T-helper 2 cell treated with Interferon-gamma antibody and Interleukin-4, amounts not matched to agents 5 μg/mL and 100 μg/mL, for 36 hours (primary cell): ENCODE data around the gene FOXQ1.
"Not testable (repeated sequence)": the region's sequence is repeated elsewhere in the genome, so short reads cannot be mapped to it uniquely, and the experiment has no call there.

Experiments
- DNase-seq: peaks from one replicate; pipeline ENCODE4 v3.0.0; 2021; ENCODE audit warnings: low spot score
- H3K27ac Mint-ChIP-seq: one replicate; pipeline ENCODE4 v1.8.0; 2021; ENCODE audit warnings: mild to moderate bottlenecking, mixed read lengths
- H3K27me3 Mint-ChIP-seq: one replicate; pipeline ENCODE4 v1.8.0; 2021; ENCODE audit warnings: low read depth, mixed read lengths
- H3K36me3 Mint-ChIP-seq: one replicate; pipeline ENCODE4 v1.8.0; 2021; ENCODE audit warnings: low read depth, mixed read lengths
- H3K4me1 Mint-ChIP-seq: one replicate; pipeline ENCODE4 v1.8.0; 2021; ENCODE audit warnings: low read depth, mixed read lengths
- H3K4me3 Mint-ChIP-seq: one replicate; pipeline ENCODE4 v1.8.0; 2022; ENCODE audit warnings: mild to moderate bottlenecking, moderate library complexity, mixed read lengths
- H3K9me3 Mint-ChIP-seq: one replicate; pipeline ENCODE4 v1.8.0; 2021; ENCODE audit warnings: mixed read lengths

Gene FOXQ1

DNA sequence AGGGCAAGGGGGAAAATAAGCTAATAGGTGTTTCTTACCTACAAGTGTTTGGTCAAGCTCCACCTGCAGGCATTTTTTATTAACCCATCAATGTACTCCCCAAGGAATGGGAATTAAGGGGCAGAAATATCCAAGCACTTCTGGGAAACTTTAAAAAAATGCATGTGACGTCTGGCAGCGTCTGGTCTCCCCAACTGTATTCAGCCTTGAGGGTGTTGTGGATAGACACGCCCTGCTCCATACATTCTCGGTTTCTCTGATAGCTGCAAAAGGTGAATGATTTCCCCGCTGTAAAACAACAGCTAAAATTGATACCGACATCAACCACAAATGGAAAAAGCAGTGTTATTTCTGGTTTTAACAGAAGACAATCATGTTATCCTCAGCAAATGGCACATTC is 2.5 kb upstream of the FOXQ1 start:
- no peak overlapping the region for H3K4me3 Mint-ChIP-seq
- peaks cover 66% of the 10 kb centered on the region for H3K27me3 Mint-ChIP-seq
- no peaks in the 10 kb centered on the region for H3K36me3 Mint-ChIP-seq
- H3K27ac Mint-ChIP-seq = no peak overlapping the region
- no peaks in the 10 kb centered on the region for H3K9me3 Mint-ChIP-seq
- no peak for DNase-seq
- H3K4me1 Mint-ChIP-seq = peaks cover 9% of the 10 kb centered on the region

DNA sequence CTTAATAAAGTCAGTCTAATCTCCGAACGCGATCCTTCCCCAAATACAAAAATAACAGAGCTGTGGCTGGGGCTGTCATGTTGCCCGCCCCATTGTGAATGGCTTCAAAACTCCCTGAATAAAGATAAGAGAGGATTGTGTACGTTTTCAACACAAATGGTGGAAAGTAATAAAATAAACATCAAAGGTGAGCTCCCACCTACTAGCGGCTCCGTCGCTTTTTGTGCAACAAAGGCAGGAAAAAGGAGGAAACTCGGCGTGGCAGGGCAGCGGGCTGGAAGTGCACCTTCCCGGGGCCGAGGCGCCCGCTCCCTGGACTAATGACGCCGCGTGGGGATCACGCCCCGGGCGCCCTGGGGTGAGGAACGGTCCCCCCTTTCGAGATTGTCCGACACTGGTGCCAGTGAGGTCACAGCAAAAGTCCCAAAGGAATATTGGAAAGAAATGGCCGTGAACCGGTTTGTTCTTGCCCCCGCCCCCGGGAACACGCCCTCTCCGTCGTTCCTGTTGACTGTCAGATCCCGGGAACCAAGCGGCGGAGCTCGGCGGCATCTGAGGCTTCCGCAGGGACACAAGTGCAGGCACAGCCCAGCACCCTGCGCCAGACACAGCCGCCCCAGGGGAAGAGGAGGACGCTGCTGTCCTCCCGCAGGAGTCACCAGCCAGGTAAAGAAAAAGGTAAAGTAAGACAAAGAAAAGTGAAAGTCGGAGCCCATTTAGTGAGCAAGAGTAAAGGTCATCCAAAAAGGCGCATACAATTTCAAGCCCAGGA is 1.1 kb upstream of the FOXQ1 start:
- Mint-ChIP-seq H3K27me3 (peaks cover 75% of the 10 kb centered on the region), H3K27ac (no peak overlapping the region), H3K36me3 (no peaks in the 10 kb centered on the region), H3K9me3 (no peaks in the 10 kb centered on the region), H3K4me3 (peak overlapping the region; percentile 69), H3K4me1 (peaks cover 9% of the 10 kb centered on the region)
- no peak for DNase-seq

DNA sequence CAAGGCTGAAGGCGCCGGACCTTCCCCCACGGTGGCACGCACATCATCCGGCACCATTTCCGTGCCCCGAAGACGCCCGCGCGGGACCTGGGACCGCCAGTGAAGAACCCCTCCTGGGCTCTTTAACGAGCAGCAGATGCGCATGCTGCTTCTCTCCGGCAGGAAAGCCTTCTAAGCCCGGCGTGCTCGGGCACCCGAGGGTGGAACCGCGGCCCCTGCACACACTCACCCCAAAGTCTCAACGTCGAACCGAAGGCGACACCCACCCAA is 240 bp downstream of the FOXQ1 start:
- no peaks in the 10 kb centered on the region for H3K36me3 Mint-ChIP-seq
- H3K4me3 Mint-ChIP-seq = peak overlapping the region; percentile 69
- peaks cover 70% of the 10 kb centered on the region for H3K27me3 Mint-ChIP-seq
- no peak for DNase-seq
- no peaks in the 10 kb centered on the region for H3K9me3 Mint-ChIP-seq
- peaks cover 11% of the 10 kb centered on the region for H3K4me1 Mint-ChIP-seq
- H3K27ac Mint-ChIP-seq = peak overlapping the region; percentile 60

DNA sequence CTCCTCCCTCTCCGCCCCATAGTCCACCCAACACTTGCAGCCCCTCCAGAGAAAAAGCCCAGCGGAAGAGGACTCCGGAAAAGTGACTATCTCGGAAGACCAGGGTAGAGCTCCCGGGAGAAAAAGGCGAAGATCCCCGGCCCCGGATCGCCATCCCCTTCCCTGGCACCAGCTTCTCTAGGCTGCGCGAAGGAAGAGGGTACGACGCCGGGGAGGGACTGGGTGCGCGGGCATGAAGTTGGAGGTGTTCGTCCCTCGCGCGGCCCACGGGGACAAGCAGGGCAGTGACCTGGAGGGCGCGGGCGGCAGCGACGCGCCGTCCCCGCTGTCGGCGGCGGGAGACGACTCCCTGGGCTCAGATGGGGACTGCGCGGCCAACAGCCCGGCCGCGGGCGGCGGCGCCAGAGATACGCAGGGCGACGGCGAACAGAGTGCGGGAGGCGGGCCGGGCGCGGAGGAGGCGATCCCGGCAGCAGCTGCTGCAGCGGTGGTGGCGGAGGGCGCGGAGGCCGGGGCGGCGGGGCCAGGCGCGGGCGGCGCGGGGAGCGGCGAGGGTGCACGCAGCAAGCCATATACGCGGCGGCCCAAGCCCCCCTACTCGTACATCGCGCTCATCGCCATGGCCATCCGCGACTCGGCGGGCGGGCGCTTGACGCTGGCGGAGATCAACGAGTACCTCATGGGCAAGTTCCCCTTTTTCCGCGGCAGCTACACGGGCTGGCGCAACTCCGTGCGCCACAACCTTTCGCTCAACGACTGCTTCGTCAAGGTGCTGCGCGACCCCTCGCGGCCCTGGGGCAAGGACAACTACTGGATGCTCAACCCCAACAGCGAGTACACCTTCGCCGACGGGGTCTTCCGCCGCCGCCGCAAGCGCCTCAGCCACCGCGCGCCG is 822 bp downstream of the FOXQ1 start:
- H3K36me3 Mint-ChIP-seq = no peaks in the 10 kb centered on the region
- peak overlapping the region; percentile 69 for H3K4me3 Mint-ChIP-seq
- peaks cover 11% of the 10 kb centered on the region for H3K4me1 Mint-ChIP-seq
- H3K27me3 Mint-ChIP-seq = peaks cover 66% of the 10 kb centered on the region
- H3K9me3 Mint-ChIP-seq = no peaks in the 10 kb centered on the region
- peak overlapping the region; percentile 60 for H3K27ac Mint-ChIP-seq
- DNase-seq = no peak

DNA sequence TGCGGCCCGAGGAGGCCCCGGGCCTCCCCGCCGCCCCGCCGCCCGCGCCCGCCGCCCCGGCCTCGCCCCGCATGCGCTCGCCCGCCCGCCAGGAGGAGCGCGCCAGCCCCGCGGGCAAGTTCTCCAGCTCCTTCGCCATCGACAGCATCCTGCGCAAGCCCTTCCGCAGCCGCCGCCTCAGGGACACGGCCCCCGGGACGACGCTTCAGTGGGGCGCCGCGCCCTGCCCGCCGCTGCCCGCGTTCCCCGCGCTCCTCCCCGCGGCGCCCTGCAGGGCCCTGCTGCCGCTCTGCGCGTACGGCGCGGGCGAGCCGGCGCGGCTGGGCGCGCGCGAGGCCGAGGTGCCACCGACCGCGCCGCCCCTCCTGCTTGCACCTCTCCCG is 1.5 kb downstream of the FOXQ1 start:
- H3K9me3 Mint-ChIP-seq = peaks cover 5% of the 10 kb centered on the region
- H3K27ac Mint-ChIP-seq = no peak overlapping the region
- no peak overlapping the region for H3K4me3 Mint-ChIP-seq
- no peak for DNase-seq
- H3K4me1 Mint-ChIP-seq = peaks cover 11% of the 10 kb centered on the region
- H3K27me3 Mint-ChIP-seq = peaks cover 66% of the 10 kb centered on the region
- no peaks in the 10 kb centered on the region for H3K36me3 Mint-ChIP-seq

DNA sequence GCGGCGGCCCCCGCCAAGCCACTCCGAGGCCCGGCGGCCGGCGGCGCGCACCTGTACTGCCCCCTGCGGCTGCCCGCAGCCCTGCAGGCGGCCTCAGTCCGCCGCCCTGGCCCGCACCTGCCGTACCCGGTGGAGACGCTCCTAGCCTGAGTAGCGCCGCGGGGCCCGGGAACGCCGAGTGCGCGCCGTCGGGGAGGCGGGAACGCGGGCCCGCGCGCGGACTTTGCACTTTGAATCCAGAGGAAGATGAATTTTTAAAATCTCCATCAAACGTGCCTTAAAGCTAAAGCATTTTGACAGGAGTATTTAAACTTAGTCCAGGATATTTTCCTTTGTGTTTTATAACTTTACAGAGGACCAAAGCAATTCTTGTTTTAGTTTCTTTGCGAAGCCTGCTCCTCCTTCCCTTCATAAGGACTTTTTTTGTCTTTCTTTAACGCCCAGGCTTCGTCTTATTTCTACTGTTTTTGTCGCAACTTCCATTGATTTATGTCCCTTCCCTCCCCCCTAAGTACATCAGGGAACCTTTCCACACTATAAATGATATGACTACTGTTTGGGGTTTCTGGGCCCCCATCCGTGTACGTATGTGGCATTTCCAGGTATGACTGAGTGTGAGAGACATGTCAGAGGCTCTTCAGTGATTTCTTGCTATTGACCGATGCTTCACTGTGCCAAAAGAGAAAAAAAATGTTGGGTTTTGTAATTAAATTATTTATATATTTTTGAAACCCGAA is 2.0 kb downstream of the FOXQ1 start:
- Mint-ChIP-seq H3K36me3 (no peaks in the 10 kb centered on the region), H3K4me1 (peaks cover 11% of the 10 kb centered on the region), H3K9me3 (peaks cover 5% of the 10 kb centered on the region), H3K4me3 (peak overlapping the region; percentile 39), H3K27ac (peak overlapping the region; percentile 71), H3K27me3 (peaks cover 62% of the 10 kb centered on the region)
- no peak for DNase-seq

DNA sequence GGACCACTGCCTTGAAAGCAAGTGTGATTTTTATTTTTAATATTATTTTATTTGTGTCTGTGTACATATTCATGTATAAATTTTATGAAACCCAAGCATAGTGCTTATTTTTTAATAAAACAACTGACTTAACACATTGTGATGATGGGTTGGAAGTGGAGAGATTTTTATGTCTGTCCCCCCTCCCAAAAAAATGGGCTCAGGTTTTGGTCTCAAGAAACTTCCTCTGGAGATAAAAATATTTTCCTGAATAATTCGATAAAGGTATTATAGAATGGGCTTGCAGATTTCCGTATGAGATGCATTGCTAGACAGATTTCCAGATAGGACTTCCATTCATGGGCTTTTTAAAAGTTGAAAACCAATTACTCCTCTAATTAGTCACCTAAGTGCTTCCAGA is 2.7 kb downstream of the FOXQ1 start:
- Mint-ChIP-seq H3K27me3 (peaks cover 55% of the 10 kb centered on the region), H3K4me1 (peaks cover 11% of the 10 kb centered on the region), H3K36me3 (no peaks in the 10 kb centered on the region), H3K4me3 (no peak overlapping the region), H3K9me3 (peaks cover 5% of the 10 kb centered on the region), H3K27ac (no peak overlapping the region)
- DNase-seq = no peak

DNA sequence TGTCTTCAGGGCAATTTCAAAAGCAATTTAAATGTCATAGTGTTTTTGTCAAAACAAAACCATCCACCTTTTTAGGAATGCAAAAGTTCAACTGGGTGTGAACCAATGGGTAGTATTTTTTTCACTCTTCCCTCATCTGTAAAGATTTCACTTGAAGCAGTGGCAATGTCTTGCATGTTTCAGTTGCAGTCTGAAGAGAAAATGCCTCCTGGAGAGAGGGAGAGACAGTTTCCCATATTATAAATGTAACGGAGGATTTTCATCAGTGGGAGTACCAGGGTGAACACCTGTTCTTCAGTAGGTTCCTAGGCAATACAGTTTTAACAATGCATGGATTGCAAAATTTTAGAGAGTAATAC is 3.3 kb downstream of the FOXQ1 start:
- DNase-seq = no peak
- Mint-ChIP-seq H3K27ac (no peak overlapping the region), H3K4me1 (peaks cover 11% of the 10 kb centered on the region), H3K36me3 (no peaks in the 10 kb centered on the region), H3K9me3 (peaks cover 5% of the 10 kb centered on the region), H3K4me3 (no peak overlapping the region), H3K27me3 (peaks cover 50% of the 10 kb centered on the region)

DNA sequence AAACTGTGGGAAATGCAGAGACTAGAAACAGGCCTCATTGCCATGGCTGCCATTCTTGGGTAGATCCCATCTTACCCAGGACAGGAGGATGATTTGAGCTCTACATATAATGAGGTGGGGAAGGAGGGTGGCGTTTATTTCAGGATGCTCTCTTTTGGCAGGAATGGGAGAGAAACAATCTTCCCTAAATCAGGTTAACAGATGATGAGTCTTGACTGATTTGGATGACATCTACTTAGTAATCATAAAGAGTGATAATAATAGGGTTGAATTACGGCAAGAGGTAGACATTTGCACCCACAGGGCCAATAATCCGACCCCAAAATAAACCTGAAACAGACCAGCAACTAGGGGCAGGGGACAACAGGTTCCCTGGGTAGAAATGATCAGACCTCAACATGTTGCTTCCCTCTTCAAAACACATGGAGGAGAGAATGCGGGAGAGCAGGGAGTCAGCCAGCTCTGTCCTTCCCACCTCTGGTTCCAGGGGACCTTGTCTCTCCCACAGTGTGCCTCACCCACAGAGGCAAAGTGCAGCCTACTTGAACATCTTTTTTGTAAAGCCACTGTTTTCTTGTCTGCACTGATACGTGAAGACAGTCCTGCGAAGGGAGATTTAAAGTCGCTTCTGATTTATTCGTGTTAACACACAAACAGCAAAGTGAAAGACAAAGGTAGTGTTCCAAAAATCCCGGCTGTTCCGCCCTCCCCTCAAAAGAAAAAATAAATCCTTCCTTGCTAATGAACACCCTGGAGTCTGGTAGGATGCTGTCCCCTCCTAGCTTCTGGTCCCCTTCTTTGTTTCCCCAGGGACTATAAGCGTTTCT is 3.9 kb downstream of the FOXQ1 start:
- no peak for DNase-seq
- Mint-ChIP-seq H3K4me1 (peaks cover 11% of the 10 kb centered on the region), H3K4me3 (peak overlapping the region; percentile 36), H3K27ac (no peak overlapping the region), H3K36me3 (no peaks in the 10 kb centered on the region), H3K9me3 (peaks cover 5% of the 10 kb centered on the region), H3K27me3 (peaks cover 44% of the 10 kb centered on the region)

DNA sequence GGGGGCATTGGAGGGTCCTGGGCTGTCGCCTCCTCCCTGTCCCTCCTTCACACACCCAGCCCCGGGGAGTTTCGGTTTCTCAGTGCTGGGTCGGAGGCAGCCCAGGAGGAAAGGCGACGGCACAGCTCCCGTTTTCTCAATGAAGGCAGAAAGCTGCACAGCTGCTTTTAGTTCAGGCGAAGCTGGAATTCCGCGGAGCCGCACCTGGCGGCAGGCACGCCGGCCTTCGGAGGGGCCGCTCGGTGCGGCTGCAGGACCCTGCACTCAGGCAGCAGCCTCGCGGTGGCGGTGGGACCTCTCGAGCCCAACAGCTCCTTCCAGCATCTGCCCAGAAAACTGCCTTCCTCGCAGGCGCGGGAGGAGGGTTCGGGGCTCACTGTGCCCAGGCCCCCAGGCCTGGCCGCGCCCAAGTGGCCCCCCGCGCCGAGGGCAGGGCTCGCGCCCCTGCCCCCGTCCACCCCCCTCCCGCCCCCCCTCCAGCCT is 4.6 kb downstream of the FOXQ1 start:
- DNase-seq = no peak
- Mint-ChIP-seq H3K27me3 (peaks cover 37% of the 10 kb centered on the region), H3K27ac (no peak overlapping the region), H3K36me3 (no peaks in the 10 kb centered on the region), H3K4me3 (peak overlapping the region; percentile 15), H3K4me1 (peaks cover 8% of the 10 kb centered on the region), H3K9me3 (peaks cover 5% of the 10 kb centered on the region)

DNA sequence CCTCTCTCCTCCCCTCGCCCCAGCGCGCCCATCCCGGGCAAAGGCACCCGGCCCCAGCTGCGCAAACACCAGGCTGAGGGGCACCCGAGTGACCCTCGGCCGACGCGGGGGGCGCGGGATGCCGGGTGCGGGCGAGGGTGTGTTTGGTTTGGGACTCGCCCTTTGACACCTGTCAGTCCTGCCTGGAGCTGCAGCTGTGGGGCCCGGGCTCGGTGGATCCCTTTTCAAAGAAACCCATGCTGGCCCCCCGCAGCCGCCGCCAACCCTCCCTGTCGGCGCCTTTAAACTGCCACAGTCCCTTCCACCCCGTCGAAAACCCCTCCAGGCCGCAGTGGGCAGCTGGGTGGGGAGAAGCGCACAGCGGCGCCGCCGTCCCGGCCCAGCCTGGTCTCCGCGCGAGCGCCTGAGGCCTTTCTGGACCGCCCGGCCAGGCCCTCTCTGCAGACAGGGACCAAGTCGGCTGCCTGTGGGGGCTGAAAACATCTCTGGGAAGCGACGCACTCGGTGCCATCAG is 5.5 kb downstream of the FOXQ1 start:
- DNase-seq = no peak
- Mint-ChIP-seq H3K36me3 (no peaks in the 10 kb centered on the region), H3K4me1 (peaks cover 5% of the 10 kb centered on the region), H3K27ac (no peak overlapping the region), H3K4me3 (no peak overlapping the region), H3K9me3 (peaks cover 5% of the 10 kb centered on the region), H3K27me3 (peaks cover 40% of the 10 kb centered on the region)

DNA sequence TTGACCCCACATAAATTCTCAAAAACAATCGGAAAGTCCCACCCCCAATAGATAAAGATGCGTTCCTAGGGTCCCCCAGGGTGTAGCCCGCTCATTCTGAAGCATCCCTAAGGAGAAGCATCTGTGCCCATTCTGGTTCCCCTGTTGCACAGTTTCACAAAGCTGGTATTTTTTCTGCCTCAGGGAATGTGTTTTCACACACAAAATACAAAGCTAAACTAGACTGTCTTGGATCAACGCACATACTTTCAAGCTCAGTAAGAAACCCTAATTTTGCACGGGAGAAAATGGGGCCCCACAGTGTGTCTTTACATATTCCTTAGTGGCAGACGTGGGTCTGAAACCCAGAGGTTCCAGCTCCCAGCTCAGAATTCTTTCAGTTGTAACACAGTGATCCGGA is 6.1 kb downstream of the FOXQ1 start:
- Mint-ChIP-seq H3K9me3 (peaks cover 5% of the 10 kb centered on the region), H3K27me3 (peaks cover 38% of the 10 kb centered on the region), H3K27ac (no peak overlapping the region)

DNA sequence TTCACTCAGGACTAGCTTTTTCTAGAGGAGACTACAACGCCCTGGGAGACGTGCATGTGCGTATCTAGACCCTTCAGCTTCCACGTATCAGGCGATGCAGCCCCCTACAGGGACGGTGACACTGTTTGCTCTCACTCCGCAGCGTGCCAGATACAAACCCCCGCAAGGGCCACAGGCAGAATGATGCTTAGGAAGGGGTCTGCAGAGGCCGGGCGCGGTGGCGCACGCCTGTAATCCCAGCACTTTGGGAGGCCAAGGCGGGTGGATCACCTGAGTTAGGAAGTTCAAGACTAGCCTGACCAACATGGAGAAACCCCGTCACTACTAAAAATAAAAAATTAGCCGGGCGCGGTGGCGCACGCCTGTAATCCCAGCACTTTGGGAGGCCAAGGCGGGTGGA is 6.7 kb downstream of the FOXQ1 start:
- H3K36me3 Mint-ChIP-seq, H3K4me1 Mint-ChIP-seq, H3K27ac Mint-ChIP-seq, DNase-seq, H3K4me3 Mint-ChIP-seq, H3K9me3 Mint-ChIP-seq: not testable (repeated sequence)
- peaks cover 38% of the 10 kb centered on the region for H3K27me3 Mint-ChIP-seq

More for the DNA sequence above, 6.1 kb downstream of the FOXQ1 start:
- peak overlapping the region; percentile 20 for H3K4me3 Mint-ChIP-seq
- peaks cover 4% of the 10 kb centered on the region for H3K4me1 Mint-ChIP-seq
- H3K36me3 Mint-ChIP-seq = no peaks in the 10 kb centered on the region
- DNase-seq = no peak
